ENCODE results near the gene AGT. TPM values are rescaled to one million over a fixed set of nuclear protein-coding genes. Genes with fewer than 3 reads are reported as not detected.

Gene AGT
- total RNA-seq, 2 experiments from 2014 or later, result not detected

DNA sequence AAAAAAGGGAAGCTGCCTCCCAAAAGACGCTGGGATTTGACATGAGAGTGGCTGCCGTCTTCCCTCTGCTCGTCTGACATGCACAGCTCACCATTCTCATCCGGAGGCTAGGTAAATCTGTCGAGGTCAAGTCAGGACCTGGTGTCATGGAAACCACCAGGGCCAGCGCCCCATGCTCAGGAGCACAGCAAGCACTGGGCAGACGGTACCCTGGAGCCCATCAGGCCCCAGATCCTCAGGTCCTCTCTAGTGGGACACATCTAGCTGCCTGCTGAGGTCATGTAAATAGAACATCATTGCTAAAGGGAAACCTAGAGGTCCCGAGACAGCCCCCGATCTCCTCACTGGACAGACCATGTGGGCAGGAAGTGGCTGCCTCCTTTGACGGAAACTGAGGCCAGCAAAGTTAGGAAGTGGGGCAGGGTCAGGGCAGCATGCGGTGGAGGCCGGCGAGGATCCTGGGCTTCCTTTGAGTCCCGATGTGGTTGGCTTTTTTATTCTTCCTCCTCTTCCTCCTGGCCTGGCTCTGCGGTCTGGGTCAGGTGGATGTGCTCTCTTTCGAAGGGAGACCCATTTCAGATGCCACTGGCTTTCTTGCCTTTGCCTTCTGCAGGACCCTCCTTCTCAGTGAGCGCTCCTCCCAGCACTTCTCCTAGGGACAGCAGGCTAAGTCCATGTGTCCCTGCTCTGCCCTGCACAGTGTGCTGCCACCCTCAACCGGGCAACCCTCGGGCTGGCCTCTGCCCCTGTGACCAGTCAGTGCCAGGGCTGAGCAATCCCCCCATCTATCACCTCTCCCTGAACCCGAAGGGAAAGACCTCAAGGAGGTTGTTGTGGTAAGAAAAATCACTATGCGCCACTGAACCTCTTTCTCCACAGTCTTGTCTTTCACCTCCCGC, 5.9 kb downstream of the AGT start:
- no peak overlapping the region for H3K4me3 Mint-ChIP-seq
- POLR2A ChIA-PET, result no interaction called here
- H3K9me3 Mint-ChIP-seq, result no peaks in the 10 kb centered on the region
- H3K36me3 Mint-ChIP-seq (ENCODE audit: low read depth), result no peaks in the 10 kb centered on the region
- H3K27me3 Mint-ChIP-seq, result peaks cover 2% of the 10 kb centered on the region
- peaks cover 4% of the 10 kb centered on the region for H3K4me1 Mint-ChIP-seq
- DNase-seq, result no peak
- no peak overlapping the region for H3K27ac Mint-ChIP-seq
- CTCF ChIA-PET, result no interaction called here

GRCh38 chr1:230706887-230707731, 6.8 kb downstream of the AGT start:
- no peak overlapping the region for H3K4me3 Mint-ChIP-seq
- DNase-seq, result no peak
- CTCF ChIA-PET, result no interaction called here
- H3K9me3 Mint-ChIP-seq, result no peaks in the 10 kb centered on the region
- peaks cover 4% of the 10 kb centered on the region for H3K4me1 Mint-ChIP-seq
- H3K36me3 Mint-ChIP-seq (ENCODE audit: low read depth), result no peaks in the 10 kb centered on the region
- POLR2A ChIA-PET, result no interaction called here
- H3K27me3 Mint-ChIP-seq, result peaks cover 6% of the 10 kb centered on the region
- no peak overlapping the region for H3K27ac Mint-ChIP-seq

GRCh38 chr1:230706020-230706699, 7.8 kb downstream of the AGT start:
- Mint-ChIP-seq H3K27me3 (peaks cover 6% of the 10 kb centered on the region), H3K4me1 (peaks cover 4% of the 10 kb centered on the region), H3K36me3 (ENCODE audit: low read depth) (no peaks in the 10 kb centered on the region), H3K4me3 (no peak overlapping the region), H3K9me3 (no peaks in the 10 kb centered on the region), H3K27ac (no peak overlapping the region)
- CTCF ChIA-PET, result no interaction called here
- DNase-seq, result no peak
- POLR2A ChIA-PET, result no interaction called here

- peaks cover 6% of the 10 kb centered on the region for H3K27me3 Mint-ChIP-seq
- peaks cover 4% of the 10 kb centered on the region for H3K4me1 Mint-ChIP-seq
- H3K36me3 Mint-ChIP-seq (ENCODE audit: low read depth), result no peaks in the 10 kb centered on the region
- ChIA-PET POLR2A (no interaction called here), CTCF (no interaction called here)
- H3K4me3 Mint-ChIP-seq, result no peak overlapping the region
- H3K27ac Mint-ChIP-seq, result no peak overlapping the region
- no peak for DNase-seq
- H3K9me3 Mint-ChIP-seq, result no peaks in the 10 kb centered on the region
Observed at GRCh38 chr1:230705289-230706019, 8.5 kb downstream of the AGT start.

- H3K27ac Mint-ChIP-seq, result no peak overlapping the region
- POLR2A ChIA-PET, result no interaction called here
- H3K9me3 Mint-ChIP-seq, result no peaks in the 10 kb centered on the region
Observed at GRCh38 chr1:230704830-230705229, 9.1 kb downstream of the AGT start.

GRCh38 chr1:230703679-230704385, 10.1 kb downstream of the AGT start:
- DNase-seq, result no peak
- CTCF ChIA-PET, result no interaction called here
- Mint-ChIP-seq H3K27me3 (peaks cover 11% of the 10 kb centered on the region), H3K27ac (no peak overlapping the region), H3K36me3 (ENCODE audit: low read depth) (no peaks in the 10 kb centered on the region), H3K4me1 (peaks cover 4% of the 10 kb centered on the region), H3K4me3 (no peak overlapping the region), H3K9me3 (no peaks in the 10 kb centered on the region)
- POLR2A ChIA-PET, result no interaction called here

More at GRCh38 chr1:230704830-230705229, 9.1 kb downstream of the AGT start:
- Mint-ChIP-seq H3K36me3 (ENCODE audit: low read depth) (no peaks in the 10 kb centered on the region), H3K4me1 (peaks cover 4% of the 10 kb centered on the region), H3K27me3 (peaks cover 8% of the 10 kb centered on the region), H3K4me3 (no peak overlapping the region)
- DNase-seq, result no peak
- CTCF ChIA-PET, result no interaction called here

DNA sequence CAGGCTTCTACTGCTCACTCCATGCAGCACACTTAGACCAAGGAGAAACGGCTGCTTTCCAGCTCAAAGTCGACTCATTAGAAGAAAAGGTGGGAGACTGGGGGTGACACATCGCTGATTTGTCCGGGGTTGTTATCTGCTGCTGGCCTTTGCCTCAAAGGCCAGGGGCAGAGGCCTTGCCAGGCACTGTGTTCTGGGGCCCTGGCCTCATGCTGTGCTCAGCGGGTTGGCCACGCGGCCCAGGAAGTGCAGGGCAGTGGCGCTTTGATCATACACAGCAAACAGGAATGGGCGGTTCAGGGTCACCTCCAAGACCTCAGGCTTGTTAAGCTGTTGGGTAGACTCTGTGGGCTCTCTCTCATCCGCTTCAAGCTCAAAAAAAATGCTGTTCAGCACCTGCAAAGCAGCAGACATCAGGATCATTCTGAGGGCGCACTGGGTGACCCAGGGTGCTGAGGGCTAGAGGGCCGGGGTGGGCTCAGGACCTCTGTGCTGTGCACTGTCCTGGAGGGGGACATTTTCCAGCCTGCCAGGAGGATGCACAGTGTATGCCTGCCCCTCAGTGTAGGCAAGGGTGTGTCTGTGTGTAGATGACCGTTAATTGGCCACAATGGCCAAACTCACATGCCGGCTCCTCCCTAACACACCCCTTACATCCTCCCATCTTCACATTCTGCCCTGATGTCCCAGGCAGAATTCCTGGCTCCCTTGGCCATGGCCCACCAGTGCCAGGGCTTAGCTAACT, 10.8 kb downstream of the AGT start:
- Mint-ChIP-seq H3K4me1 (no peaks in the 10 kb centered on the region), H3K36me3 (ENCODE audit: low read depth) (no peaks in the 10 kb centered on the region), H3K27ac (no peak overlapping the region), H3K4me3 (no peak overlapping the region), H3K27me3 (peaks cover 11% of the 10 kb centered on the region), H3K9me3 (no peaks in the 10 kb centered on the region)
- DNase-seq, result no peak
- ChIA-PET POLR2A (no interaction called here), CTCF (interaction anchor here (0.6 kb wide), 1 partner anchor 1101 kb away, joined by 3 read pairs; no protein-coding TSS in a partner anchor)

DNA sequence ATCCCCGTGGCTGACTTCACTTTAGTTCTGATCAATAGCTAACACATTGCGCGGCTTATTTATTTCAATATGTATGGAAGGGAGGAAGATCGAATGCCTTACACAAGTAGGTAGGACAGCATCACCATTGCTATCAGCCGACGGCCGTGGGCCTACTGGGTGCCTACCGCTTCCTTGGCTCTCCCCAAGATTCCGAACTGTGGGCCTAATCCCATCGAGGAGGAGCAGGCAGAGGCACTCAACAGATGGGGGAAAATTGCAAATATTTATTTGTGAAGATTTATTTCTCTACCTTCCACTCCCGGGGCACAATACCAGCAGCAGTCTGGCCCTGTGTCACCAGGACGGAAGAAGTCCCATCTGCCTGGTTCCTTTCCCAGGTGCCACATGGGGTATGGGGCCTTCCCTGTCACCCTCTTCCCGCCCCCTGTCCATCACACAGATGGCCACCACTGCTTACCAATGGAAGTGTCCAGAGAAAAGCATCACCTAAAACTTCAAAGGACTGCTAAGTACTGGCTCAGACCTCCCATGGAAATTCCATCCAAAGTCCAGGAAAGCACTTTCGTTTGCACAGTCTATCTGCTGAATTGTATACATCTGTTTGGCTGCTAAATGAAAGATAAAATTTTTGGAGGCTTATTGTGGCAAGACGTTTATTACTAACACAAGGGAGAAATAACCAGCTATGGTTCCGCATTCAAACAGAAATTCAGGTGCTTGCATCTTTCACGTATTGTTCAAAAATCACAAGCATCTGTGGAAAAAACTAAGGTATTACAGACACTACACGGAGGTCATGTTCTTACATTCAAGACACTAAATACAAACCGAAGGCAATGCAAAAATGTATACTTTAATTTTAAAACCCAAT, 11.8 kb downstream of the AGT start:
- POLR2A ChIA-PET, result no interaction called here
- Mint-ChIP-seq H3K4me1 (no peaks in the 10 kb centered on the region), H3K36me3 (ENCODE audit: low read depth) (no peaks in the 10 kb centered on the region), H3K27me3 (peaks cover 11% of the 10 kb centered on the region), H3K4me3 (no peak overlapping the region), H3K27ac (no peak overlapping the region), H3K9me3 (no peaks in the 10 kb centered on the region)
- DNase-seq, result no peak
- CTCF ChIA-PET, result interaction anchor here (0.6 kb wide), 1 partner anchor 245 kb away, joined by 3 read pairs; no protein-coding TSS in a partner anchor

DNA sequence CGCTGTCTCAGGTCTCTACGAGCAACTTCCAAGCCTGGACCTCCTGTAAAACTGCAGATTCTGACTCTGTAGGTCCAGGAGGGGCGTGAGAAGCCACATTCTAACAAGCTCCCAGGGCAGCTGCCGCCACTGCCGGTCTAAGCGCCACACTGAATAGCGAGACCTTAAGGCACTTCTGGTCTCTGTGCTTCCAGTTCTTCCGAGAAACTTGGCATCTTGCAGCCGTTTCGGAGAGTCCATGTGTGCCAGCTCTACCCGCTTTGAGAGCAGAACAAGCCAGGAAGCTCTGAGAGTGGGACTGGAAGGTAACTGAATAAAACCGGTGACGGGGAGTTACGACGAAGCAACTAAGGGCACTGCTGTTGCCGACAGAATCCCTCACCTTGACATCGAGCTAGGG, 12.5 kb downstream of the AGT start:
- H3K4me3 Mint-ChIP-seq, result no peak overlapping the region
- no peaks in the 10 kb centered on the region for H3K4me1 Mint-ChIP-seq
- peaks cover 11% of the 10 kb centered on the region for H3K27me3 Mint-ChIP-seq
- DNase-seq, result no peak
- H3K27ac Mint-ChIP-seq, result no peak overlapping the region
- no peaks in the 10 kb centered on the region for H3K36me3 Mint-ChIP-seq (ENCODE audit: low read depth)
- CTCF ChIA-PET, result interaction anchor here (0.6 kb wide), 1 partner anchor 244 kb away, joined by 3 read pairs; no protein-coding TSS in a partner anchor
- POLR2A ChIA-PET, result no interaction called here
- no peaks in the 10 kb centered on the region for H3K9me3 Mint-ChIP-seq

- DNase-seq, result no peak
- Mint-ChIP-seq H3K27me3 (peaks cover 11% of the 10 kb centered on the region), H3K9me3 (no peaks in the 10 kb centered on the region), H3K36me3 (ENCODE audit: low read depth) (no peaks in the 10 kb centered on the region), H3K4me1 (peaks cover 2% of the 10 kb centered on the region), H3K4me3 (no peak overlapping the region), H3K27ac (no peak overlapping the region)
- POLR2A ChIA-PET, result no interaction called here
- CTCF ChIA-PET, result no interaction called here
Observed at GRCh38 chr1:230700132-230700531, 13.8 kb downstream of the AGT start.

DNA sequence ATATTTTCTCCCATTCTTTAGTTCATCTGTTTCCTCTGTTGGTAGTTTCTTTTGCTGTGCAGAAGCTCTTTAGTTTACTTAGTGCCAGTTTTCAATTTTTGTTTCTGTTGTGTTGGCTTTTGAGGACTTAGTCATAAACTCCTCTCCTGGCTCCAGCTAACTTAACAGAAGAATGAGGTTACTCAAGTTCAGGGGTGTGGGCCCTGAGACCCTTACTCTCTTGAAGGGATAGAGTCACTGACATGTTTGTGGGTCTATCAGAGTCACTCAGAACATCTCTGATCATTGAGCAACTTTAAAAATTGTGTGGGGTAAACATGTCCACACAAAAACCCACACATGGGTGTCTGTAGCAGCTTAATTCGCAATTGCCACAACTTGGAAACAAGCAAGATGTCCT, 14.2 kb downstream of the AGT start:
- Mint-ChIP-seq H3K36me3 (ENCODE audit: low read depth) (no peaks in the 10 kb centered on the region), H3K4me3 (no peak overlapping the region), H3K4me1 (peaks cover 2% of the 10 kb centered on the region), H3K27me3 (peaks cover 10% of the 10 kb centered on the region), H3K9me3 (no peaks in the 10 kb centered on the region), H3K27ac (no peak overlapping the region)
- no peak for DNase-seq
- ChIA-PET POLR2A (no interaction called here), CTCF (no interaction called here)

All from activated CD4-positive, alpha-beta memory T cell treated with anti-CD3 and anti-CD28 coated beads, Interleukin-2, amount 10 ng/mL, durations not matched to agents 7 days and 5 days (primary cell).